GM19043 (cell line): ENCODE results near the gene TMPRSS3.

Experiments used
- ATAC-seq: cut with Tn5 transposase; IDR thresholded peaks from one replicate; pipeline ENCODE4 v1.9.1; 2021; ENCODE audit warnings: low read depth; ENCODE audit not compliant: unreplicated experiment

TMPRSS3 gene

GRCh38 chr21:42395905-42396651 lies at the start of gene TMPRSS3:
TMPRSS3 (minus strand) TSS chr21:42396052; CDS start chr21:42395417, 635 bp downstream.
- no peak for ATAC-seq

GRCh38 chr21:42445311-42445710 lies 49.5 kb upstream of the TMPRSS3 start:
- ATAC-seq: no peak

GRCh38 chr21:42444745-42445059 lies 48.9 kb upstream of the TMPRSS3 start:
- no peak for ATAC-seq

- no peak for ATAC-seq
Measured at GRCh38 chr21:42443876-42444744, 48.3 kb upstream of the TMPRSS3 start.

- no peak for ATAC-seq
Measured at GRCh38 chr21:42443181-42443785, 47.4 kb upstream of the TMPRSS3 start.

- no peak for ATAC-seq
Measured at GRCh38 chr21:42441963-42442362, 46.1 kb upstream of the TMPRSS3 start.

- no peak for ATAC-seq
Measured at GRCh38 chr21:42440187-42440792, 44.4 kb upstream of the TMPRSS3 start.

- ATAC-seq: no peak
Measured at GRCh38 chr21:42439284-42440186, 43.7 kb upstream of the TMPRSS3 start.

GRCh38 chr21:42438316-42439205 lies 42.7 kb upstream of the TMPRSS3 start:
- no peak for ATAC-seq

GRCh38 chr21:42437786-42438185 lies 41.9 kb upstream of the TMPRSS3 start:
- ATAC-seq: no peak

- ATAC-seq: no peak
Measured at GRCh38 chr21:42436914-42437313, 41.1 kb upstream of the TMPRSS3 start.

- ATAC-seq: no peak
Measured at GRCh38 chr21:42435833-42436232, 40.0 kb upstream of the TMPRSS3 start.

GRCh38 chr21:42435401-42435800 lies 39.5 kb upstream of the TMPRSS3 start:
- ATAC-seq: no peak

- ATAC-seq: no peak
Measured at GRCh38 chr21:42434884-42435283, 39.0 kb upstream of the TMPRSS3 start.

GRCh38 chr21:42433946-42434551 lies 38.2 kb upstream of the TMPRSS3 start:
- ATAC-seq: no peak

GRCh38 chr21:42432695-42433094 lies 36.8 kb upstream of the TMPRSS3 start:
- no peak for ATAC-seq

- no peak for ATAC-seq
Measured at GRCh38 chr21:42431196-42431595, 35.3 kb upstream of the TMPRSS3 start.

GRCh38 chr21:42430521-42430920 lies 34.7 kb upstream of the TMPRSS3 start:
- ATAC-seq: no peak

- no peak for ATAC-seq
Measured at GRCh38 chr21:42429856-42430255, 34.0 kb upstream of the TMPRSS3 start.
